ENCODE results near the gene PARD6B.
"Not testable (repeated sequence)": the region's sequence is repeated elsewhere in the genome, so short reads cannot be mapped to it uniquely, and the experiment has no call there.

PARD6B gene

DNA sequence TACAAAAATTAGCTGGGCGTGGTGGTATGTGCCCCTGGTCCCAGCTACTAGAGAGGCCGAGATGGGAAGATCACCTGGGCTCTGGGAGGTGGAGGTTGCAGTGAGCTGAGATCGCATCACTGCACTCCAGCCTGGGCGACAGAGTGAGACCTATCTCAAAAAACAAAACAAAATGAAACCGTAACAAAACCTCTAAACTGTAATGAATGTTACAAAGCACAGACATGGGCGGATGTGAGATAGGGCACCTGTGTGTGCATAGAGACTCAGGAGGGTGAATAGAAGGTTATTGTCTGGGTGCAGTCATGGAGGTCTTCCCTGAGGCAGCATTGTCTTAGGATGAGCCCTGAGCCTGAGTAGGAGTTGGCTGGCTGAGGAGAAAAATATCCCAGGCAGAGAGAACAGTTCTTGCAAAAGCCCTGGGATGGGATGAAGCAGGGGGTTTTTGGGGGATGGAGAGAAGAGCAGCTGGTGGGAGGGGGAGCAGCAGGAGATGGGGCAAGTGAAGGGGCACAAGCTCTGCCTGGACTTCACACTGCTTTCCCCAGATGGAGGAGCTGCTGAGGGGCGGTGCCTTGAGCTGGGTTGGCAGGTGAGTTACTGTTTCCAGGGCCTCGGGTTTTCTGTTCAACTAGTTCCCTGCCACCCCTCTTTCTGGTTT, 68.6 kb downstream of the PARD6B start:
- DNase-seq (ENCODE audit: low spot score), result no peak

- DNase-seq (ENCODE audit: low spot score), result not testable (repeated sequence)
Measured at GRCh38 chr20:50800986-50801746, 69.8 kb downstream of the PARD6B start.

- DNase-seq (ENCODE audit: low spot score), result no peak
Measured at GRCh38 chr20:50801747-50802125, 70.4 kb downstream of the PARD6B start.

DNA sequence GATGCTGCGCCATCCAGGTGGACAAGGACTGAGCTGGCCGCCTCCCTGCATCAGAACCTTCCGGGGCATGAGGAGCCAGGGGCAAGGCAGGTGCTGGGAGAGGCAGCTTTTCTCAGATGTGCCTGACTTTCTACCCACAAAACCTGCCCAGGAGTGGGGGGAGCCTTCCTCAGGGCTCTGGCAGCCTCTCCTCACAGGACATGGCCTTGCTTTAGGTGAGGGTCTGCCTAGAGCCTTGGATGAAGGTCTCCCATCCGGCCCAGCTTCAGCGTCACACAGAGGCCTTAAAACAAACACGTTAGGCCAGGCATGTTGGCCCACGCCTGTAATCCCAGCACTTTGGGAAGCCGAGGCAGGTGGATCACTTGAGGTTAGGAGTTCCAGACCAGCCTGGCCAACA, 70.9 kb downstream of the PARD6B start:
- DNase-seq (ENCODE audit: low spot score), result no peak

DNA sequence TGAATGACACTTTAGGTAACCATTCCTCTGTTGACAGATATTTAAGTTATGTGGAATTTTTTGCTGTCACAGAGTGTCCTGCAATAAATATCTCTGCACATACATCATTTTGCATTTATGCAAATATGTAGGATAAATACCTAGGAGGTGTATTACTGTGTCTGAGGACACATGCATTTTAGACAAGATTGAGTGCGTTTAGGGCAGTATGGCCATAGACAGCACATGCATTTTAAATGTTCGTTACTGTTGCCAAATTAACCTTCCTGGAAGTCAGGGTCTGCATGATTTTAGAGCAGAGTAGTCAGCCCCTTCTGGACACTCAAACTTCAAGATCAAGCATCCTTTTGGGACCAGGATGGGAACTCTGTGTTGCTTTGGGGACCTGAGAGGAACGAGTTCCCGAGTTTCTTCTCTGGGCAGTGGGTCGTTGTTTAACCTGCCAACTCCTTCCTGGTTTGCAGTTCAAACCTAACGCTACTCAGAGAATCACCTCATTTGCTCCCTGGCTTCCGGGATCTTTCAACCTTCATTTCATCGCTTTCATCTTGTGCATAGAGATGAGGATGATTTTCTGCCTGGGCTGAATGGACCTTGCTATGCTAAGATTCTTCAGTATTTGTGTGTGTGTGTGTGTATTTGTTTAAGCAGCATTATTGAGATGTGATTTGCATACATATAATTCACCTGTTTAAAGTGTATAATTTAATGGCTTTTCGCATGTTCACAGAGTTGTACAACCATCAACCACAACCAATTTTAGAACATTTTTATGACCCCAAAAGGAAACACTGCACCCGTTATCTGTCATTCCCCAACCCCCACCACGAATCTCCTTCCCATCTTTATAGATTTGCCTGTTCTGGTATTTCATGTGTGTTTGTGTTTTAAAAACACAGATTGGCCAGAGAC, 73.3 kb downstream of the PARD6B start:
- DNase-seq (ENCODE audit: low spot score), result no peak

- DNase-seq (ENCODE audit: low spot score), result no peak
Measured at GRCh38 chr20:50805349-50805684, 73.9 kb downstream of the PARD6B start.

DNA sequence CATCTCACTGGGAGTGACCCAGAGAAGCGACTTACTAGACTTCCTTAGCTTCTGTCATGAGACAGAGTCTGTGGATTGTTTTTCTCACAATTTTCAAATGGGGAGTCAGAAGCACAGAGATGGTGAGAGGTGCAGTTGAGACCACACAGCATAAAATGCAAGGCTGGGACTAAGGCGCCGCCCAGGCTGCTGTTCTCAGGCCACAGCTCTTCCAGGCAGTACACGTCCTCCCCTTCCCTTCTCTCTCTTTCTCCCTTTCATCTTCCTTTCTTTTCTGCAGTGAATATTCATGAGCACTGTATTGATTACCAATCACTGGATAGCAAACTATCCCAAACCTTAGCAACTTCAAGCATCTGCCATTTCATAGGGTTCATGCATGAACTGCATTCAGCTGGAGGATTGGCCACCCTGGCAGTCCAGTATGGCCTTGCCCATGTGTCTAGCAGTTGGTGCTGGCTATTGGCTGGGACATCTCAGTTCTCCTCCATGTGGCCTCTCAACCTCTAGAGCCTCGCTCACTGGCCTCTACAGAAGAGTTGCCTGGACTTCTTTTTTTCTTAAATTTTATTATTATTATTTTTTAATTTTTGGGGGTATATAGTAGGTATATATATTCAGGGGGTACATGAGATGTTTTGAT, 74.9 kb downstream of the PARD6B start:
- DNase-seq (ENCODE audit: low spot score), result no peak

Data from hepatic stellate cell (primary cell).